ENCODE results near the gene BRICD5. TPM values are rescaled to one million over a fixed set of nuclear protein-coding genes. Genes with fewer than 3 reads are reported as not detected.

Gene BRICD5
- total RNA-seq, 1 donor from 2014 or later, result 14.4 TPM

DNA sequence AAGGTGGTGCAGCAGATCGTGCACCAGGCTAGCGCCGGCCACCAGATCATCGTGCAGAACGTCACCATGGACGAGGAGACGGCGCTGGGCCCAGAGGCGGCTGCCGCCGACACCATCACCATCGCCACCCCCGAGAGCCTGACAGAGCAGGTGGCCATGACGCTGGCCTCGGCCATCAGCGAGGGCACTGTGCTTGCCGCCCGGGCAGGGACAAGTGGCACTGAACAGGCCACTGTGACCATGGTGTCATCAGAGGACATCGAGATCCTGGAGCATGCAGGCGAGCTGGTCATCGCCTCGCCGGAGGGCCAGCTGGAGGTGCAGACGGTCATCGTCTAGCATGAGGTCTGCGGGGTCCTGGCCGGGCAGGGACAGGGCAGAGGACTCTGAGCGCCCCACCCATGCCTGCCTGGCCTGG is 24.6 kb upstream of the BRICD5 start:
- Mint-ChIP-seq H3K9me3 (no peaks in the 10 kb centered on the region), H3K27me3 (ENCODE audit: low read depth) (peaks cover 44% of the 10 kb centered on the region), H3K4me3 (no peak overlapping the region), H3K4me1 (peaks cover 2% of the 10 kb centered on the region), H3K36me3 (peaks cover 12% of the 10 kb centered on the region), H3K27ac (no peak overlapping the region)
- no peak for DNase-seq (ENCODE audit: low spot score in 2 of 2, unreplicated experiment in 2 of 2)
- TF ChIP-seq, protein P1, sequence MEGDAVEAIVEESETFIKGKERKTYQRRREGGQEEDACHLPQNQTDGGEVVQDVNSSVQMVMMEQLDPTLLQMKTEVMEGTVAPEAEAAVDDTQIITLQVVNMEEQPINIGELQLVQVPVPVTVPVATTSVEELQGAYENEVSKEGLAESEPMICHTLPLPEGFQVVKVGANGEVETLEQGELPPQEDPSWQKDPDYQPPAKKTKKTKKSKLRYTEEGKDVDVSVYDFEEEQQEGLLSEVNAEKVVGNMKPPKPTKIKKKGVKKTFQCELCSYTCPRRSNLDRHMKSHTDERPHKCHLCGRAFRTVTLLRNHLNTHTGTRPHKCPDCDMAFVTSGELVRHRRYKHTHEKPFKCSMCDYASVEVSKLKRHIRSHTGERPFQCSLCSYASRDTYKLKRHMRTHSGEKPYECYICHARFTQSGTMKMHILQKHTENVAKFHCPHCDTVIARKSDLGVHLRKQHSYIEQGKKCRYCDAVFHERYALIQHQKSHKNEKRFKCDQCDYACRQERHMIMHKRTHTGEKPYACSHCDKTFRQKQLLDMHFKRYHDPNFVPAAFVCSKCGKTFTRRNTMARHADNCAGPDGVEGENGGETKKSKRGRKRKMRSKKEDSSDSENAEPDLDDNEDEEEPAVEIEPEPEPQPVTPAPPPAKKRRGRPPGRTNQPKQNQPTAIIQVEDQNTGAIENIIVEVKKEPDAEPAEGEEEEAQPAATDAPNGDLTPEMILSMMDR (IDR thresholded peaks at IDR 0.05; ENCODE audit: unreplicated experiment), result no peak

DNA sequence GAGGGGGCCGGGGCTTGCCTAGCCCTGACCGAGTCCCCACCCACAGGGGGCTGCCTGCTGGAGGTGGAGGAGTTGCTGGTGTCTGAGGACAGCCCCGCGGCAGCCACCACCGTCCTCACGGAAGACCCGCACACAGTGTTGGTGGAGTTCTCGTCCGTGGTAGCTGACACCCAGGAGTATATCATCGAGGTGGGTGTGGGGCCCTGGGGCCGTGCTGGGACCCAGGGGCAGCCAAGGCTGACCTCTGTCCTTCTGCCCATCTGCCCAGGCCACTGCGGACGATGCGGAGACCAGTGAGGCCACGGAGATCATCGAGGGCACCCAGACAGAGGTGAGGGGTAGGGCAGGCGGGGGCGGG is 24.1 kb upstream of the BRICD5 start:
- peaks cover 10% of the 10 kb centered on the region for H3K36me3 Mint-ChIP-seq
- peaks cover 44% of the 10 kb centered on the region for H3K27me3 Mint-ChIP-seq (ENCODE audit: low read depth)
- H3K9me3 Mint-ChIP-seq, result no peaks in the 10 kb centered on the region
- TF ChIP-seq, protein P1 (IDR thresholded peaks at IDR 0.05; ENCODE audit: unreplicated experiment), result no peak
- H3K4me3 Mint-ChIP-seq, result no peak overlapping the region
- H3K27ac Mint-ChIP-seq, result no peak overlapping the region
- DNase-seq (ENCODE audit: low spot score in 2 of 2, unreplicated experiment in 2 of 2), result no peak
- peaks cover 2% of the 10 kb centered on the region for H3K4me1 Mint-ChIP-seq

DNA sequence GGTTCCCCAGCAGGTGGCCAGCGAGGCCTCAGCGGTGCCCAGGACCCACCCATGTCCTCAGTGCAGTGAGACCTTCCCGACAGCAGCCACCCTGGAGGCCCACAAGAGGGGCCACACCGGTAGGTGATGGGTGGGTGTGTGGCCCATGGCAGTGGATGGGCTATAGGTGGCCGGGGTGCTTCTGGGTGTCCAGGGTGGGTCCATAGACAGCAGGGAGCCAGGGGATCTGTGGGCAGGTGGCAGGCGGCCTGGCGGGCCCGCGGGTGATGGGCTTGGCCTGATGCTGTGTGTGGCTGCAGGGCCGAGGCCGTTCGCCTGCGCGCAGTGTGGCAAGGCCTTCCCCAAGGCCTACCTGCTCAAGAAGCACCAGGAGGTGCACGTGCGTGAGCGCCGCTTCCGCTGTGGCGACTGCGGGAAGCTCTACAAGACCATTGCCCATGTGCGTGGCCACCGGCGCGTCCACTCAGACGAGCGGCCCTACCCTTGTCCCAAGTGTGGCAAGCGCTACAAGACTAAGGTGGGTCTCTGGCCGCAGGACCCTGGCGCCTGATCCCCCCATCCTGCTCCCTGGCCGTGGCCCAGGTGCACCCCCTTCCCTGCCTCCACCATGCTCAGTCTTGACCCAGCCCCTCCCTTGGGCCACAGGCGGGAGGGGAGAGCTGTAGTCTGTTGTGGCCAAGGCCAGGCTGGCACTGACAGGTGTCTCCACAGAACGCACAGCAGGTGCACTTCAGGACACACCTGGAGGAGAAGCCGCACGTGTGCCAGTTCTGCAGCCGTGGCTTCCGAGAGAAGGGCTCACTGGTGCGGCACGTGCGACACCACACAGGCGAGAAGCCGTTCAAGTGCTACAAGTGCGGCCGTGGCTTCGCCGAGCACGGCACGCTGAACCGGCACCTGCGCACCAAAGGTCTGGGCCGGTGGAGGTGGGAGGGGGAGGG is 23.5 kb upstream of the BRICD5 start:
- H3K4me1 Mint-ChIP-seq, result peaks cover 2% of the 10 kb centered on the region
- TF ChIP-seq, protein P1 (IDR thresholded peaks at IDR 0.05; ENCODE audit: unreplicated experiment), result no peak
- no peak overlapping the region for H3K4me3 Mint-ChIP-seq
- DNase-seq (ENCODE audit: low spot score in 2 of 2, unreplicated experiment in 2 of 2), result no peak
- H3K9me3 Mint-ChIP-seq, result no peaks in the 10 kb centered on the region
- H3K27me3 Mint-ChIP-seq (ENCODE audit: low read depth), result peaks cover 38% of the 10 kb centered on the region
- H3K27ac Mint-ChIP-seq, result no peak overlapping the region
- peaks cover 6% of the 10 kb centered on the region for H3K36me3 Mint-ChIP-seq

DNA sequence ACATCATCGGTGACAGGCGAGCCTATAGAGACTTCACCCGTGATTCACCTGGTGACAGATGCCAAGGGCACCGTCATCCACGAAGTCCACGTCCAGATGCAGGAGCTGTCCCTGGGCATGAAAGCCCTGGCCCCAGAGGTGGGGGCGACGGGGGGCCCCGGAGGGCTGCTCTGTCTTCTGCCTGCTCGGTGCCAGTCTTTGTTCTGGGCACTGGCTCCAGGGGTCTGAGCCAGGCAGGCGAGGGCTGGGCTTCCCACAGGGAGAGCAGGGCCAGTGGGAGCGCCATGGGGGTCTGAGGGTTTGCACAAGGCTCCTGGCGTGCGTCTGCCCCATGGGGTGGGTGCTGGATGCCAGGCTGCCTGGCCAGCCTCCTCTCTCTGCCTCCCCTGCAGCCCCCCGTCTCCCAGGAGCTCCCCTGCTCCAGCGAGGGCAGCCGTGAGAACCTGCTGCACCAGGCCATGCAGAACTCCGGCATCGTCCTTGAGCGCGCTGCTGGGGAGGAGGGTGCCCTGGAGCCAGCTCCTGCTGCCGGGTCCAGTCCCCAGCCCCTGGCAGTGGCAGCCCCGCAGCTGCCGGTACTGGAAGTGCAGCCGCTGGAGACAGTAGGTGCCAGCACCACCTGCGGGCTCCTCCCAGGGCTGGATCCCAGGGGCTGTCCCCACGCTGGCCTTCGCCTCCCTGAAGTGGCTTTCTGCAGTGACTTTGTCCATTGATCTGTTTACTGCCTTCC is 22.5 kb upstream of the BRICD5 start:
- no peak overlapping the region for H3K27ac Mint-ChIP-seq
- H3K4me3 Mint-ChIP-seq, result no peak overlapping the region
- H3K36me3 Mint-ChIP-seq, result peaks cover 6% of the 10 kb centered on the region
- H3K9me3 Mint-ChIP-seq, result no peaks in the 10 kb centered on the region
- peaks cover 33% of the 10 kb centered on the region for H3K27me3 Mint-ChIP-seq (ENCODE audit: low read depth)
- H3K4me1 Mint-ChIP-seq, result peaks cover 2% of the 10 kb centered on the region
- DNase-seq (ENCODE audit: low spot score in 2 of 2, unreplicated experiment in 2 of 2), result no peak
- TF ChIP-seq, protein P1 (IDR thresholded peaks at IDR 0.05; ENCODE audit: unreplicated experiment), result no peak

DNA sequence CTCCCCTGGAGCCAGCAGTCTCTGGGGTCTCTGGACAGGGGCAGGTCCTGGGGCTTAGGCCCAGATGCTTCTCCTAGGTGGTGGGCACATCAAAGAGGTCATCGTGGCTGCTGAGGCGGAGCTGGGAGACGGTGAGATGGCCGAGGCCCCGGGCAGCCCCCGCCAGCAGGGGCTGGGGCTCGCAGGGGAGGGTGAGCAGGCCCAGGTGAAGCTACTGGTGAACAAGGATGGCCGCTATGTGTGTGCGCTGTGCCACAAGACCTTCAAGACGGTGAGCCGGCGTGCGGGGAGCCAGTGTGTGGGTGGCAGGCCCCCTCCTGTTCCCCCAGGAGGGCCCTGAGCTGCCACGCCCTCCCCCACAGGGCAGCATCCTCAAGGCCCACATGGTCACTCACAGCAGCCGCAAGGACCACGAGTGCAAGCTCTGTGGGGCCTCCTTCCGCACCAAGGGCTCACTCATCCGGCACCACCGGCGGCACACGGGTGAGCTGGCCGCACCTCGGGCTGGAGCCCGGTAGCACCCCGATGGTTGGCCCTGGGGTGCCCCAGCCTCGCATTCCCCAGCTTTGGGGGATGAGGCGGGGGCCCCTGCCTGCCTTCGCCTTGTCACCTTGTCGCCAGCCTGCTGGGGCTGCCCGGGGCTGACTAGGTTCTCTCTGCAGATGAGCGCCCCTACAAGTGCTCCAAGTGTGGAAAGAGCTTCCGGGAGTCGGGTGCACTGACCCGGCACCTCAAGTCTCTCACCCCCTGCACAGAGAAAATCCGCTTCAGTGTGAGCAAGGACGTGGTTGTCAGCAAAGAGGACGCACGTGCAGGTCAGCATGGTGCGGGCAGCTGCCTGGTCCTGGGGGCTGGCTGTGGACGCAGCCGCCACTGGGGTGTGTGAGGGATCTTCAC is 21.7 kb upstream of the BRICD5 start:
- H3K9me3 Mint-ChIP-seq, result no peaks in the 10 kb centered on the region
- peaks cover 27% of the 10 kb centered on the region for H3K27me3 Mint-ChIP-seq (ENCODE audit: low read depth)
- no peaks in the 10 kb centered on the region for H3K4me1 Mint-ChIP-seq
- H3K36me3 Mint-ChIP-seq, result peaks cover 6% of the 10 kb centered on the region
- no peak overlapping the region for H3K27ac Mint-ChIP-seq
- DNase-seq (ENCODE audit: low spot score in 2 of 2, unreplicated experiment in 2 of 2), result no peak
- H3K4me3 Mint-ChIP-seq, result no peak overlapping the region
- TF ChIP-seq, protein P1 (IDR thresholded peaks at IDR 0.05; ENCODE audit: unreplicated experiment), result no peak
